22Rv1 (cell line): Measurements from ENCODE around the gene LMO7.

Experiments used
- CTCF ChIP-seq: fragments of 450-650 bp; IDR thresholded peaks from 2 replicates; pipeline ENCODE4 v1.5.1; 2017; ENCODE audit warnings: mild to moderate bottlenecking
- ZFX ChIP-seq: fragments of 450-650 bp; IDR thresholded peaks from 2 replicates; pipeline ENCODE4 v1.6.1; 2017; ENCODE audit warnings: antibody characterized with exemption, borderline replicate concordance

- TF ChIP-seq CTCF: no peak
- TF ChIP-seq ZFX: no peak
Measured at GRCh38 chr13:75776550-75776949, 140.4 kb downstream of the LMO7 start.
